Ectodermal cell (in vitro differentiated cells): ENCODE data around the gene SAP25. TPM values are rescaled to one million over a fixed set of nuclear protein-coding genes. Genes with fewer than 3 reads are reported as not detected.

Experiments
- H3K27ac ChIP-seq: 2 replicates; pipeline ENCODE4 v1.7.0; 2013; ENCODE audit warnings: mild to moderate bottlenecking, low read depth, low read length; ENCODE audit not compliant: insufficient read depth, poor library complexity, severe bottlenecking
- H3K27me3 ChIP-seq: 2 replicates; pipeline ENCODE4 v1.7.0; 2013; ENCODE audit warnings: mild to moderate bottlenecking, low read length; ENCODE audit not compliant: insufficient read depth, control insufficient read depth, poor library complexity, severe bottlenecking
- H3K36me3 ChIP-seq: one replicate; pipeline ENCODE4 v1.7.0; 2013; ENCODE audit warnings: low read length; ENCODE audit not compliant: control insufficient read depth, insufficient read depth
- H3K4me1 ChIP-seq: one replicate; pipeline ENCODE4 v1.7.0; 2013; ENCODE audit warnings: low read length; ENCODE audit not compliant: control insufficient read depth, insufficient read depth
- H3K4me3 ChIP-seq: 2 replicates; pipeline ENCODE4 v1.7.0; 2013; ENCODE audit warnings: low read depth, low read length, control low read depth; ENCODE audit not compliant: insufficient read depth
- H3K9me3 ChIP-seq: 2 replicates; pipeline ENCODE4 v1.7.0; 2013; ENCODE audit warnings: mild to moderate bottlenecking, low read length, moderate library complexity; ENCODE audit not compliant: control insufficient read depth
- WGBS, 2 experiments: methylation state at CpG; one replicate each; pipeline ENCODE4 v1.1.7; 2013; ENCODE audit warnings: missing lambda C conversion rate in 2 of 2; 5-methylcytosine and 5-hydroxymethylcytosine counted together
- polyA plus RNA-seq, 4 experiments: library from polyadenylated mRNA; stranded (reverse); fragments of 50-300 nt; gene quantifications; one replicate each; pipeline ENCODE4 v1.2.3, GENCODE V29; 2013

The SAP25 gene
- 2.5 TPM for polyA plus RNA-seq (2013, experiment 1 of 4)
- polyA plus RNA-seq (2013, experiment 2 of 4), result 2.1 TPM
- polyA plus RNA-seq (2013, experiment 3 of 4), result 1.6 TPM
- polyA plus RNA-seq (2013, experiment 4 of 4), result 3.2 TPM

GRCh38 chr7:100573691-100574361 lies at the start of gene SAP25:
SAP25 (minus strand) TSS chr7:100573900; CDS start chr7:100573742, 158 bp downstream.
- peaks cover 18% of the 10 kb centered on the region for H3K27me3 ChIP-seq
- no peaks in the 10 kb centered on the region for H3K9me3 ChIP-seq
- 94 to 95% methylated on average over 70 of the region's 70 CpGs for WGBS, 2 experiments
- no peak within 1 kb of the TSS for H3K27ac ChIP-seq
- peaks cover 36% of the 10 kb centered on the region for H3K4me1 ChIP-seq
- no peak within 1 kb of the TSS for H3K4me3 ChIP-seq
- H3K36me3 ChIP-seq, result no peaks in the 10 kb centered on the region

GRCh38 chr7:100621554-100621953 lies 47.9 kb upstream of the SAP25 start:
- H3K36me3 ChIP-seq, result no peaks in the 10 kb centered on the region
- 85 to 87% methylated on average over 8 of the region's 8 CpGs for WGBS, 2 experiments
- no peak overlapping the region for H3K27ac ChIP-seq
- H3K9me3 ChIP-seq, result no peaks in the 10 kb centered on the region
- peaks cover 8% of the 10 kb centered on the region for H3K27me3 ChIP-seq
- no peaks in the 10 kb centered on the region for H3K4me1 ChIP-seq
- H3K4me3 ChIP-seq, result no peak overlapping the region

DNA sequence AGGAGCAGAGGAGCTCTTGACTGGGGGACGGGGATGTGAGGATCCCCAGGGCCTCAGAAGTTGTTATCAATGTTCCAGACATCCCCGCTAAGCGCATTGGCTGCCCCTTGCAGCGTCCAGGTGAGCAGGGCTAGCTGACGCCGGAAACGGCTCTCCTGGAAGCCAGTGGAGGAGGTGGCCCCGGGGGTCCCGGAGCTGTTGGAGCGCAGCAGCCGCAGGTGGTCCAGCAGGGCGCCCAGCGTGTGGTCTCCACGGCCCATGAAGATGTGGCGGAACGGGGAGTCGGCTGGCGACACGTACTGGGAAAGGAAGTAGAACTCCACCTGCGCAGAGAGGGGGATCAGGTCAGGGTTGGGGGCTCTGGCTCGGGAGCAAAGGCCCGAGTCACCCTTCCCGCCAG lies 47.1 kb upstream of the SAP25 start:
- H3K36me3 ChIP-seq, result no peaks in the 10 kb centered on the region
- no peak overlapping the region for H3K4me3 ChIP-seq
- H3K27me3 ChIP-seq, result peaks cover 2% of the 10 kb centered on the region
- H3K4me1 ChIP-seq, result no peaks in the 10 kb centered on the region
- H3K9me3 ChIP-seq, result no peaks in the 10 kb centered on the region
- H3K27ac ChIP-seq, result no peak overlapping the region
- 93 to 94% methylated on average over 23 of the region's 23 CpGs for WGBS, 2 experiments

DNA sequence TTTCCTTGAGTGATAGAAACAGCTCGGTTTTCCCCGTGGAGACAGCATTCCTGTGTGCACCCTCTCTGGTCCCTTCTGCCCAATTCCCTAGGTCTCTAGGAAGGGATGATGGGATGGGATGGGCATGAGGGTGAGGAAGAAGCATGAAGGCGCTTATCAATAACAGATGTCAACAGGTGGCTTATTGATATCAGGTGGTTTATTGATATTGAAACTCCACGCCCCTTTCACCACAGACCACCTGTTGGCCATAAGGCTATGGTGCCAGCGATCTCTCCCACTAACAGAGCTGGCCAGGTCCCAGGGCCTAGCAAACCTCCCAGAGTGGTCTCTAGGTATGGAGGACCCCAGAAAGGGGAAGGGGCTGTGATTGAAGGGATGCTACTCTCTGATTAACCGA lies 46.5 kb upstream of the SAP25 start:
- H3K9me3 ChIP-seq, result no peaks in the 10 kb centered on the region
- no peak overlapping the region for H3K4me3 ChIP-seq
- WGBS, 2 experiments, result 92 to 94% methylated on average over 6 of the region's 6 CpGs
- no peaks in the 10 kb centered on the region for H3K36me3 ChIP-seq
- H3K27me3 ChIP-seq, result no peaks in the 10 kb centered on the region
- H3K27ac ChIP-seq, result no peak overlapping the region
- H3K4me1 ChIP-seq, result no peaks in the 10 kb centered on the region

- 89 to 91% methylated on average over 5 to 6 of the region's 6 CpGs for WGBS, 2 experiments
- H3K4me3 ChIP-seq, result no peak overlapping the region
Measured at GRCh38 chr7:100614308-100614861, 40.7 kb upstream of the SAP25 start.

DNA sequence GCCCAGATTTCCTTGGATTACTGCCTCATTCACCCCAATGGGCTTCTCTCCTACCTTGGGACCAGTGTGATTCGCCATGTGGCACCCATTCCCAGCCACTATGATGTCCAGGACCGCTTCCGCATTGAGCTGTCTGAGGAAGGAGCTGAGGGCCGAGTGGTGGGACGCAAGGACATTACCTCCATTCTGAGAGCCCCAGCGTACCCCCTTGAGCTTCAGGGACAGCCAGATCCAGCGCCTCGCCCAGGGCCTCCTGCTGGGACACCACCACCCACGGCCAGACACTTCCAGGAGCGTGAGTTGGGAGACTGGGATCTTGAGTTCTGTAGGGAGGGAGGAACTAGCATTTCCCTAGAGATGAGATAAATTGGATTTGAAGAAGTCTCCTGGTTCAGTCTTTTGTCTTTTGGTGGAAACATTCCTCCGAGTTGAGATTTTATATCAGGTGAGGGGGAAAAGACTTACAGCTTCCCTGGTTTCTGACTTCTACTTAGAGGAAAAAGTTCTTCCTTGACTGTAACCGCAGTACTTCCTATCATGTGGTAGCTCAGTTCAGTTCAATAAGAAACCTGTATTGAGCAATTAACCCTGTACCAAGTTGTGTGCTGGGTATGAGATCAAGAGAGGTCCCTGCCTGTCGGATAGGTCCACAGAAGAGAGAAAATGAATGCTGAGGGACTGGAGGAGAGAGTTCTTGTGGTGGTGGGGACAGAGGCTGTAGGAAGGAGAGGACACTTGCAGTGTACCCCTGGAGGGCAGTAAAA lies 39.9 kb upstream of the SAP25 start:
- Histone ChIP-seq H3K9me3 (no peaks in the 10 kb centered on the region), H3K27ac (no peak overlapping the region), H3K27me3 (no peaks in the 10 kb centered on the region), H3K4me3 (peak overlapping the region; percentile 76), H3K36me3 (no peaks in the 10 kb centered on the region), H3K4me1 (no peaks in the 10 kb centered on the region)
- 92 to 93% methylated on average over 13 of the region's 13 CpGs for WGBS, 2 experiments

More at GRCh38 chr7:100614308-100614861, 40.7 kb upstream of the SAP25 start:
- H3K9me3 ChIP-seq, result no peaks in the 10 kb centered on the region
- no peaks in the 10 kb centered on the region for H3K36me3 ChIP-seq
- H3K4me1 ChIP-seq, result no peaks in the 10 kb centered on the region
- no peak overlapping the region for H3K27ac ChIP-seq
- no peaks in the 10 kb centered on the region for H3K27me3 ChIP-seq

- no peaks in the 10 kb centered on the region for H3K27me3 ChIP-seq
- H3K9me3 ChIP-seq, result no peaks in the 10 kb centered on the region
- WGBS, 2 experiments, result 9 to 10% methylated on average over 29 of the region's 29 CpGs
- no peaks in the 10 kb centered on the region for H3K4me1 ChIP-seq
- H3K27ac ChIP-seq, result no peak overlapping the region
- peak overlapping the region; percentile 76 for H3K4me3 ChIP-seq
- H3K36me3 ChIP-seq, result no peaks in the 10 kb centered on the region
Measured at GRCh38 chr7:100612730-100613390, 39.2 kb upstream of the SAP25 start.

GRCh38 chr7:100611983-100612729 lies 38.5 kb upstream of the SAP25 start, which contains the start of gene MOSPD3:
MOSPD3 (plus strand) TSS chr7:100612540; CDS start chr7:100612792, 252 bp downstream.
- 0 to 1% methylated on average over 61 of the region's 61 CpGs for WGBS, 2 experiments
- H3K27me3 ChIP-seq, result no peaks in the 10 kb centered on the region

GRCh38 chr7:100609958-100610357 lies 36.3 kb upstream of the SAP25 start:
- no peak overlapping the region for H3K4me3 ChIP-seq
- H3K4me1 ChIP-seq, result peaks cover 6% of the 10 kb centered on the region
- peaks cover 18% of the 10 kb centered on the region for H3K27me3 ChIP-seq
- H3K9me3 ChIP-seq, result no peaks in the 10 kb centered on the region
- H3K27ac ChIP-seq, result no peak overlapping the region
- no peaks in the 10 kb centered on the region for H3K36me3 ChIP-seq
- WGBS, 2 experiments, result 92 to 95% methylated on average over 5 of the region's 5 CpGs

More at GRCh38 chr7:100611983-100612729, 38.5 kb upstream of the SAP25 start, which contains the start of gene MOSPD3:
- no peaks in the 10 kb centered on the region for H3K9me3 ChIP-seq
- H3K4me3 ChIP-seq, result peak within 1 kb of the TSS; percentile 76
- no peaks in the 10 kb centered on the region for H3K36me3 ChIP-seq
- H3K27ac ChIP-seq, result peak within 1 kb of the TSS; percentile 97
- no peaks in the 10 kb centered on the region for H3K4me1 ChIP-seq
